ENCODE results near the gene RAB3B.

RAB3B gene

DNA sequence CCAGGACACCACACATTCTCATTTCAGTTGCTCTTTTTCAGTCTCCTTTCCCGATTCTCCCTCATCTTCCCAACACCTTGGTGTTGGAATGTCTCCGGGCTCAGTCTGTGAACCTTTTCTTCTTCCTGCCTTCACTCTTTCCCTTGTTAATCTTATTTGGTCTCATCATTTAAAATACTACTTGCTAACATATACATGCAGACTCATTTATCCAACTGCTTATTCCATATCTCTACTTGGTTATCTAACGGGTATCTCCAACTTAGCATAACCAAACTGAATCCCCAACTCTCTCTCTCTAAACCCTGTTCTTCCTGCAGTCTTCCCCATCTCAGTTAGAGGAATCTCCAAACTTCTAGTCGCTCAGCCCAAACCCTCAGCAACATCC is 26.2 kb downstream of the RAB3B start:
- no peak for DNase-seq (ENCODE audit: low read depth, low spot score)
- TF ChIP-seq, protein P1, sequence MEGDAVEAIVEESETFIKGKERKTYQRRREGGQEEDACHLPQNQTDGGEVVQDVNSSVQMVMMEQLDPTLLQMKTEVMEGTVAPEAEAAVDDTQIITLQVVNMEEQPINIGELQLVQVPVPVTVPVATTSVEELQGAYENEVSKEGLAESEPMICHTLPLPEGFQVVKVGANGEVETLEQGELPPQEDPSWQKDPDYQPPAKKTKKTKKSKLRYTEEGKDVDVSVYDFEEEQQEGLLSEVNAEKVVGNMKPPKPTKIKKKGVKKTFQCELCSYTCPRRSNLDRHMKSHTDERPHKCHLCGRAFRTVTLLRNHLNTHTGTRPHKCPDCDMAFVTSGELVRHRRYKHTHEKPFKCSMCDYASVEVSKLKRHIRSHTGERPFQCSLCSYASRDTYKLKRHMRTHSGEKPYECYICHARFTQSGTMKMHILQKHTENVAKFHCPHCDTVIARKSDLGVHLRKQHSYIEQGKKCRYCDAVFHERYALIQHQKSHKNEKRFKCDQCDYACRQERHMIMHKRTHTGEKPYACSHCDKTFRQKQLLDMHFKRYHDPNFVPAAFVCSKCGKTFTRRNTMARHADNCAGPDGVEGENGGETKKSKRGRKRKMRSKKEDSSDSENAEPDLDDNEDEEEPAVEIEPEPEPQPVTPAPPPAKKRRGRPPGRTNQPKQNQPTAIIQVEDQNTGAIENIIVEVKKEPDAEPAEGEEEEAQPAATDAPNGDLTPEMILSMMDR (IDR thresholded peaks at IDR 0.05; ENCODE audit: low read depth, low read length), result no peak
- in situ Hi-C loops (cut with HindIII; ENCODE audit: low sequenced_read_pairs), result no loop called here
- no peak overlapping the region for H3K4me3 ChIP-seq (ENCODE audit: low read depth, low read length)

DNA sequence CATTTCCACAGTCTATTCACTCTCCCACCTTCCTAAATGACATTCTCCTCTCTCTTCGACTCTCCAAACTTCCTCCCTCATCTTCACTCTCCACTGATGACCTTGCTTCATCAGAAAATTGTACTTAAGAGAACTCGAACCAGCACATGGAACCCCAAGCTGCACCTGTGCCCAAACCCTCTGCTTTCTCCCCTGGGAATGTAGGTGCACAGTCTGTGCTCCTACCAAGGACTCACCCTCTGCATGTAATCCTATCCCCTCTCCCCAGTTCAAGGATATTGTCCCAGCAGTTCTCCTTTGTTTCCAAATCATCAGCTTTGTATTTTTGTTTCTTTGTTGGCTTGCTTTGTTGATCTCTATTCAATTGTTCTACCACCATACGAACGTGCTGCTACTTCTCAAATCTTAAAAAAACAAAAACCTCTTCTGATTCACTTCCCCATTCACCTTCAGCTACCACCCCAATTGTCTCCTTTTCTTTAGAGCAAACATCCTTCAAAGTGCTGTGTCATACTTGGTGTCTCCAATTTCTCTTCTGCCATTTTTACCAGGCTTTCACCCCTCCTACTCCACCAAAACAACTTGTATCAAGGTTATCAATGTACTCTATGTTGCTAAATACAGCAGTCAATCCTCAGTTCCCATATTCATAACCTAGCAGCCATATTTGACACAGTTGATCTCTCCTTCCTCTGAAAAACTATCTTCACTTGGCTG is 26.8 kb downstream of the RAB3B start:
- no peak overlapping the region for H3K4me3 ChIP-seq (ENCODE audit: low read depth, low read length)
- DNase-seq (ENCODE audit: low read depth, low spot score), result no peak
- in situ Hi-C loops (cut with HindIII; ENCODE audit: low sequenced_read_pairs), result no loop called here
- TF ChIP-seq, protein P1 (IDR thresholded peaks at IDR 0.05; ENCODE audit: low read depth, low read length), result no peak

DNA sequence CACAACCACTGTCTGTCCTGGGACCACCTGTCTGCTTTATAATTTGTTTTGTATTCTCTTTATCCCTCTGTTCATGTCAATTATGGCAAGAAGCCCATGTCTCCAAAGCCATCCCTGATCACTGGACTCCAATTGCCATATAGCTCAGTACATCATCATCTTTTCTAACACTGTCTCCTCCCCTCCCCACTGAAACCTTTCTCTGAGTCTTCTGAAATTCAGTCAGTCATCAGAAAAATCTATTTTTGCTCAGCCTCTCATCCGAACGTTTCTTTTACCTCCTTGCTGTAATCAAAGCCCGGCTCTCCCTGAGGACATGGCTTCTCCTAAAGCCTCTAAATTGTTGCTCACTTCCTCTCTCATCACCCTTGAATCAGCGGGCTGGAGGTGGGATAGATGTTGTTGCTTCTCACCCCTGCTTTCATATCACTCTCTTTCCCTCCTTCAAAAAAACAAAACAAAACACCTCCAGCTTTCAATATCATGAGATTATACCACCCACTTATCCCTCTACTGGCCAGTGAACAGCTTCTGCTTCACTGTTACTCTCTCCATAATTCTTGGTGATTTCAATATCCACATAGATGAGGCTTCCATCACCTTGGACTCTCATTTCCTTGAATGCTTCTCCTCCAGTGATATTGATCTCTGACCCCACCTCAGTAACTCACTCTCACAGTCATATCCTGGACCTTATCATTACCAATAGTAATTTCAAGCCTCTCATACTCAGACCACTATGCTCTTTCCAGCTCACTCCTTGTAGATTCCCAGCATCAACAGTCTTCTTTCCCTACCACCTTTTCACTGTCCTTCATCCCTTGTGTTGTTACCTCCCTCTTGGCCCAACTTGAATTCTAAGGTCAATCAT is 27.8 kb downstream of the RAB3B start:
- in situ Hi-C loops (cut with HindIII; ENCODE audit: low sequenced_read_pairs), result no loop called here
- TF ChIP-seq, protein P1 (IDR thresholded peaks at IDR 0.05; ENCODE audit: low read depth, low read length), result no peak

DNA sequence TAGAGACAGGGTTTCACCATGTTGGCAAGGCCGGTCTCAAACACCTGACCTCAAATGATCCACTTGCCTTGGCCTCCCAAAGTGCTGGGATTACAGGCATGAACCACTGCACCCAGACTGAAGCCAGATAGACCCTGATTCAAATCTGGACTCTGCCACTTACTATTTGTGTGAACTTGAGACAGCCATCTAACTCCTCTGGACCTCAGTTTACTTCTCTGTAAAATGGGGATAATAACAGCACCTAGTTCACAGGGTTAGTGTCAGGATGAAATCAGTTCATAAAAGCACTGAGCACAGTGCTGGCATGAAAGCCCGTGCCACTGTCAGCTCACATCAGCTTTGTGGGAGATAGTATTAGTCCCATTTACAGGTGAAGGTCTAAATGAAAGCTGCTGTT is 28.5 kb downstream of the RAB3B start:
- TF ChIP-seq, protein P1 (IDR thresholded peaks at IDR 0.05; ENCODE audit: low read depth, low read length), result no peak
- H3K4me3 ChIP-seq (ENCODE audit: low read depth, low read length), result no peak overlapping the region
- DNase-seq (ENCODE audit: low read depth, low spot score), result no peak
- in situ Hi-C loops (cut with HindIII; ENCODE audit: low sequenced_read_pairs), result no loop called here

More for the DNA sequence above, 27.8 kb downstream of the RAB3B start:
- H3K4me3 ChIP-seq (ENCODE audit: low read depth, low read length), result no peak overlapping the region
- DNase-seq (ENCODE audit: low read depth, low spot score), result no peak

DNA sequence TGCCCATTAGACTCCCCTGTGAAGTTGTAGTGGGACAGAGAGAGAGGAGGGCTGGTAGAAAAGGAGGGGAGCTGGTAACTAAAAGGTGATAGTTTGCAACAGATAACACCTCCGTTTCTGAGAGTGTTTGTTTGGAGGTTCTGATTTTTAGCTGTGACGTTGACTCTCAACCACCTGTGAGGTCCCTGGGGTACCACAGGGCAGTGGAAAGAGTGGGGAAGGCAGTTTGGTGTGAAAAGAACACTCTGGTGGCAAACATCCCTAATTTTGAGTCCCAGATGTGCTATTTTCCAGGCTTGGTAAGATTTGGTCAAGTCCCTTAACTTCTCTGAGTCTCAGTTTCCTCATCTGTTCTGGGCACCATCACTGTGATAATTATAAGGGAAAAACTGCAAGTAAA is 29.3 kb downstream of the RAB3B start:
- DNase-seq (ENCODE audit: low read depth, low spot score), result no peak
- no peak overlapping the region for H3K4me3 ChIP-seq (ENCODE audit: low read depth, low read length)
- TF ChIP-seq, protein P1 (IDR thresholded peaks at IDR 0.05; ENCODE audit: low read depth, low read length), result no peak
- in situ Hi-C loops (cut with HindIII; ENCODE audit: low sequenced_read_pairs), result no loop called here

DNA sequence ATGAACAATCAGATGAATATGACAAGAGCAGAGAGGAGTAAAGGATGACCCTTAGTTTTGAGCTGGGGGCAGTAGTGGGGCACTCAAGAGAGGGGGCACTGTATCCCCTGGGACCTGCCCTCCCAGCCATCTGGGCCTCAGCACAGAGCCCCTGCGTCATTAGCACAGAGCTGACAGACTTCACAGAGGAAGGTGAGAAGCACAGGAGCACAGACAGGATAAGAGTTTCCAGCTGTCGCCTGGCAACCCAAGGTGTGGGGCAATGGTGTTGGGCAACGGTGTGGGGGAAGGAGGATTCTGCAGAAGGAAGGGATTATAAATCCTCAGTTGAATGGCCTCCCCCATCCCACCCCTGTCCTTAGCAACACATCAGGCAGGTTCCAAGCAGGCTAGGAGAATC is 30.2 kb downstream of the RAB3B start:
- in situ Hi-C loops (cut with HindIII; ENCODE audit: low sequenced_read_pairs), result no loop called here
- TF ChIP-seq, protein P1 (IDR thresholded peaks at IDR 0.05; ENCODE audit: low read depth, low read length), result no peak
- no peak for DNase-seq (ENCODE audit: low read depth, low spot score)

More for the DNA sequence above, 30.2 kb downstream of the RAB3B start:
- no peak overlapping the region for H3K4me3 ChIP-seq (ENCODE audit: low read depth, low read length)
